HEK293 (cell line): ENCODE results near the gene NUP54.

Experiments used
- CTCF ChIA-PET: fragments of 350-600 bp; formaldehyde crosslinking; extraction: SDS; loops from one replicate; lab custom pipeline; 2021; ENCODE audit warnings: antibody characterized with exemption; lab: Yijun Ruan, JAX
- POLR2A ChIA-PET: fragments of 300-600 bp; formaldehyde crosslinking; extraction: SDS; loops from one replicate; lab custom pipeline; 2020; ENCODE audit warnings: antibody characterized with exemption, inconsistent platforms; lab: Yijun Ruan, JAX
- H3K27ac ChIP-seq: fragments of 200-500 bp; sonication (Bioruptor generic); 2 replicates; pipeline ENCODE4 v1.5.1; 2014; ENCODE audit warnings: low read depth, low read length, control low read depth, inconsistent platforms; ENCODE audit errors: extremely low read depth
- H3K36me3 ChIP-seq, 2 experiments: fragments of 200-500 bp in 1 of 2; sonication (Bioruptor generic) in 1 of 2; 1 replicate in 1 of 2; 2 replicates in 1 of 2; pipeline ENCODE4 v1.5.1; 2014 to 2017; ENCODE audit warnings: inconsistent platforms in 2 of 2, low read length in 2 of 2; ENCODE audit not compliant: control insufficient read depth in 2 of 2, insufficient read depth in 1 of 2
- H3K4me1 ChIP-seq: fragments of 200-500 bp; sonication (Bioruptor generic); 2 replicates; pipeline ENCODE4 v1.5.1; 2014; ENCODE audit warnings: mild to moderate bottlenecking, low read length, inconsistent platforms; ENCODE audit not compliant: control insufficient read depth, insufficient read depth
- H3K4me3 ChIP-seq: 2 replicates; pipeline ENCODE4 v1.5.1; 2011; ENCODE audit warnings: low read depth, mild to moderate bottlenecking, control low read depth, low read length, moderate library complexity
- H3K9me3 ChIP-seq: fragments of 200-500 bp; sonication (Bioruptor generic); 2 replicates; pipeline ENCODE4 v1.5.1; 2014; ENCODE audit warnings: low read depth, low read length, inconsistent platforms; ENCODE audit not compliant: control insufficient read depth, insufficient read depth
- GFI1B ChIP-seq: fragments of 450-650 bp; formaldehyde crosslinking; IDR thresholded peaks from 2 replicates; pipeline ENCODE4 v1.5.1; 2016; ENCODE audit warnings: missing biosample characterization, missing genetic modification characterization
- REST ChIP-seq: fragments of 450-650 bp; formaldehyde crosslinking; IDR thresholded peaks from 2 replicates; pipeline ENCODE4 v1.5.1; 2016; ENCODE audit warnings: missing biosample characterization, missing genetic modification characterization
- ZBTB8A ChIP-seq: fragments of 450-650 bp; formaldehyde crosslinking; IDR thresholded peaks from 2 replicates; pipeline ENCODE4 v1.5.1; 2016; ENCODE audit warnings: missing biosample characterization, missing genetic modification characterization
- ZFHX2 ChIP-seq: fragments of 450-650 bp; formaldehyde crosslinking; conservative IDR thresholded peaks from 2 replicates; pipeline ENCODE4 v1.5.1; 2016; ENCODE audit warnings: missing biosample characterization, missing genetic modification characterization
- ZNF121 ChIP-seq: fragments of 450-650 bp; formaldehyde crosslinking; IDR thresholded peaks from 2 replicates; pipeline ENCODE4 v1.5.1; 2016; ENCODE audit warnings: missing biosample characterization, missing genetic modification characterization
- ZNF140 ChIP-seq: fragments of 450-650 bp; formaldehyde crosslinking; IDR thresholded peaks from 2 replicates; pipeline ENCODE4 v1.5.1; 2016; ENCODE audit warnings: missing biosample characterization, missing genetic modification characterization
- ZNF155 ChIP-seq: fragments of 450-650 bp; formaldehyde crosslinking; IDR thresholded peaks from 2 replicates; pipeline ENCODE4 v1.5.1; 2016; ENCODE audit warnings: missing biosample characterization, missing genetic modification characterization
- ZNF266 ChIP-seq: fragments of 450-650 bp; formaldehyde crosslinking; IDR thresholded peaks from 2 replicates; pipeline ENCODE4 v1.5.1; 2016; ENCODE audit warnings: missing biosample characterization, missing genetic modification characterization, low read depth
- ZNF341 ChIP-seq: fragments of 450-650 bp; formaldehyde crosslinking; IDR thresholded peaks from 2 replicates; pipeline ENCODE4; 2016; ENCODE audit warnings: low read depth, missing biosample characterization, missing genetic modification characterization
- ZNF433 ChIP-seq: fragments of 450-650 bp; formaldehyde crosslinking; IDR thresholded peaks from 2 replicates; pipeline ENCODE4 v1.5.1; 2016; ENCODE audit warnings: missing biosample characterization, missing genetic modification characterization, low read depth
- ZNF48 ChIP-seq: fragments of 450-650 bp; formaldehyde crosslinking; IDR thresholded peaks from 2 replicates; pipeline ENCODE4 v1.5.1; 2016; ENCODE audit warnings: missing biosample characterization, missing genetic modification characterization
- ZNF514 ChIP-seq: fragments of 450-650 bp; formaldehyde crosslinking; IDR thresholded peaks from 2 replicates; pipeline ENCODE4 v1.5.1; 2016; ENCODE audit warnings: missing biosample characterization, missing genetic modification characterization
- ZNF521 ChIP-seq: fragments of 450-650 bp; formaldehyde crosslinking; IDR thresholded peaks from 2 replicates; pipeline ENCODE4 v1.5.1; 2017; ENCODE audit warnings: missing biosample characterization, mild to moderate bottlenecking, missing genetic modification characterization
- ZNF561 ChIP-seq: fragments of 450-650 bp; IDR thresholded peaks from 2 replicates; pipeline ENCODE4 v1.5.1; 2018; ENCODE audit warnings: missing biosample characterization, missing genetic modification characterization, borderline replicate concordance
- ZNF639 ChIP-seq: fragments of 450-650 bp; formaldehyde crosslinking; IDR thresholded peaks from 2 replicates; pipeline ENCODE4 v1.5.1; 2016; ENCODE audit warnings: missing biosample characterization, missing genetic modification characterization
- ZNF654 ChIP-seq: fragments of 450-650 bp; formaldehyde crosslinking; IDR thresholded peaks from 2 replicates; pipeline ENCODE4 v1.5.1; 2016; ENCODE audit warnings: low read depth, missing biosample characterization, missing genetic modification characterization
- ZNF660 ChIP-seq: fragments of 450-650 bp; IDR thresholded peaks from 2 replicates; pipeline ENCODE4 v1.5.1; 2018; ENCODE audit warnings: missing biosample characterization, mild to moderate bottlenecking, missing genetic modification characterization
- ZNF768 ChIP-seq: fragments of 450-650 bp; formaldehyde crosslinking; IDR thresholded peaks from 2 replicates; pipeline ENCODE4 v1.5.1; 2018; ENCODE audit warnings: missing biosample characterization, mild to moderate bottlenecking, missing genetic modification characterization
- ZNF776 ChIP-seq: fragments of 450-650 bp; formaldehyde crosslinking; IDR thresholded peaks from 2 replicates; pipeline ENCODE4 v1.5.0; 2017; ENCODE audit warnings: missing biosample characterization, missing genetic modification characterization, borderline replicate concordance
- ZSCAN30 ChIP-seq: fragments of 450-650 bp; IDR thresholded peaks from 2 replicates; pipeline ENCODE4 v1.5.1; 2018; ENCODE audit warnings: missing biosample characterization, mild to moderate bottlenecking, missing genetic modification characterization, moderate library complexity
- TF ChIP-seq, protein P1 (sequence below): fragments of 450-650 bp; formaldehyde crosslinking; IDR thresholded peaks from 2 replicates; pipeline ENCODE4 v1.5.1; 2016; ENCODE audit warnings: missing biosample characterization, missing genetic modification characterization, borderline replicate concordance

The NUP54 gene

DNA sequence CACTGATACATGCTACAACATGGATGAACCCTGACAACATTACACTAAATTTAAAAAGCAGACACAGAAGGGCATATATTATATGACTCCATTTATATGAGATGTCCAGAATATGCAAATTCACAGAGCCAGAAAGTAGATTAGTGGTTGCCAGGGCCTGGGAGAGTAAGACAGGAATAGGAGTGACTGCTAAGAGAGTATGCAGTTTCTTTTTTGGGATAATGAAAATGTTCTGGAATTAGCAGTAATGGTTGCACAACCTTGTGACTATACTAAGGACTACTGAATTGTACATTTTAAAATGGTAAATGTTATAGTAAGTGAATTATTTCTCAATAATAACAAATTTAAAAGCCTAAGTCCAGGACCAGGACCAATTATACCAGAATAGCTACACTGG, 29.5 kb upstream of the NUP54 start:
- ChIA-PET POLR2A (no interaction called here), CTCF (interaction anchor here (5.5 kb wide), 1 partner anchor 199 kb away, joined by 119 read pairs; no protein-coding TSS in a partner anchor)
- no peak overlapping the region for H3K27ac ChIP-seq
- H3K36me3 ChIP-seq, result peaks cover 0 to 53% of the 10 kb centered on the region in 2 experiments; a peak in 1 of 3 replicates
- H3K4me1 ChIP-seq, result no peaks in the 10 kb centered on the region
- H3K9me3 ChIP-seq, result no peaks in the 10 kb centered on the region
- TF ChIP-seq, protein P1, sequence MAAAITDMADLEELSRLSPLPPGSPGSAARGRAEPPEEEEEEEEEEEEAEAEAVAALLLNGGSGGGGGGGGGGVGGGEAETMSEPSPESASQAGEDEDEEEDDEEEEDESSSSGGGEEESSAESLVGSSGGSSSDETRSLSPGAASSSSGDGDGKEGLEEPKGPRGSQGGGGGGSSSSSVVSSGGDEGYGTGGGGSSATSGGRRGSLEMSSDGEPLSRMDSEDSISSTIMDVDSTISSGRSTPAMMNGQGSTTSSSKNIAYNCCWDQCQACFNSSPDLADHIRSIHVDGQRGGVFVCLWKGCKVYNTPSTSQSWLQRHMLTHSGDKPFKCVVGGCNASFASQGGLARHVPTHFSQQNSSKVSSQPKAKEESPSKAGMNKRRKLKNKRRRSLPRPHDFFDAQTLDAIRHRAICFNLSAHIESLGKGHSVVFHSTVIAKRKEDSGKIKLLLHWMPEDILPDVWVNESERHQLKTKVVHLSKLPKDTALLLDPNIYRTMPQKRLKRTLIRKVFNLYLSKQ (tag by site-specific recombination), result no peak
- no peak for TF ChIP-seq ZNF776 (tag by site-specific recombination)
- no peak for TF ChIP-seq ZNF654 (tag by site-specific recombination)
- no peak for TF ChIP-seq GFI1B (tag by site-specific recombination)
- no peak for TF ChIP-seq ZSCAN30 (tag by site-specific recombination)
- no peak for TF ChIP-seq ZNF433
- TF ChIP-seq ZNF140 (tag by site-specific recombination), result no peak
- no peak for TF ChIP-seq ZNF639 (tag by site-specific recombination)
- TF ChIP-seq ZNF768, result no peak
- no peak for TF ChIP-seq ZBTB8A (tag by site-specific recombination)
- H3K4me3 ChIP-seq, result no peak overlapping the region

DNA sequence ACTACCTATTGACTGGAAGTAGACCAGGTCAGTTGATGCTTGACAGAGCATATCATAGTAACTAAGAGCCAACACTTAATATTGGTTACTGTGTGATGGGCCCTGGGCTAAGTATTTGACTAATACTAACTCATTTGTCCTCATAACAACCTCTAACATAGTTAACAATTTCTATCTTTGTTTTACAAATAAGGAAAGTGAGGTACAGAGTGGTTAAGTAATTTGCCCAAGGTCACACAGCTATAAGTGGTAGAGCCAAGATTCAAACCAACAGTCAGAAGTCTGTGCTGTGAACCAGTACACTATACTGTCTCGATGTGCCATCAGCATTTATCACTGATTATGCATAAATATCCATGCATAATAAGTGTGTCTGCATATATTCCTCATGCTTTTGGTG, 27.1 kb upstream of the NUP54 start:
- ChIA-PET POLR2A (no interaction called here), CTCF (interaction anchor here (0.5 kb wide), 1 partner anchor 256 kb away, joined by 3 read pairs; no protein-coding TSS in a partner anchor)
- Histone ChIP-seq H3K4me1 (no peaks in the 10 kb centered on the region), H3K36me3 (peaks cover 4 to 65% of the 10 kb centered on the region in 2 experiments; a peak in 2 of 3 replicates), H3K27ac (no peak overlapping the region), H3K4me3 (no peak overlapping the region), H3K9me3 (no peaks in the 10 kb centered on the region)
- TF ChIP-seq ZNF660 (tag by site-specific recombination), result no peak
- no peak for TF ChIP-seq ZNF514
- TF ChIP-seq ZNF48 (tag by site-specific recombination), result no peak
- TF ChIP-seq ZNF521, result no peak
- TF ChIP-seq ZFHX2 (tag by site-specific recombination), result no peak
- no peak for TF ChIP-seq REST (tag by site-specific recombination)

DNA sequence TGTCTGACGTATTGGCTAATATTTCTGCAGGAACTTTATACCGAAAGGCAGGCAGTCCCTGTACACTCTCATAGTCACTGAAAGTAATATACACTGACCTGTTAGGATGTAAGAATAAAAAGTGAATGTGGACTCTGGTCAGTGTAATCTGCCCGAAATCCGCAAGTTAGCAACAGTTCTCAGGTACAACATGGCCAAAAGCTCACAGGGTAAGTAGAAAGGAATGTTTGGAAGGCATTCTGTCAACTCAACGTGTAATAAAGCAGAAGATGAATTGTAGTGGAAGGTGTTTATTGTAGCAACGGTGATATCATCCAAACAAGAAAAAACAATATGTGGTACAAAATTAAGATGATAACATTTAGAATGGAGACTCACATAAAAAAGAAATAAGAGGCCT, 26.0 kb upstream of the NUP54 start:
- TF ChIP-seq ZNF341, result no peak
- TF ChIP-seq ZNF266 (tag by site-specific recombination), result no peak
- no peak for TF ChIP-seq ZNF561 (tag by site-specific recombination)
- no peak for TF ChIP-seq ZNF155 (tag by site-specific recombination)
- TF ChIP-seq ZNF121 (tag by site-specific recombination), result no peak
- H3K36me3 ChIP-seq, result peaks cover 4 to 68% of the 10 kb centered on the region in 2 experiments; a peak in 2 of 3 replicates
- no peaks in the 10 kb centered on the region for H3K4me1 ChIP-seq
- CTCF ChIA-PET, result interaction anchor here (2.2 kb wide), 1 partner anchor 204 kb away, joined by 9 read pairs; no protein-coding TSS in a partner anchor
- POLR2A ChIA-PET, result no interaction called here
- H3K27ac ChIP-seq, result no peak overlapping the region
- no peak overlapping the region for H3K4me3 ChIP-seq
- no peaks in the 10 kb centered on the region for H3K9me3 ChIP-seq
